GM12864 (cell line): ENCODE results near the gene RCOR3.

Experiments
- DNase-seq: peaks from one replicate; pipeline ENCODE4 v3.0.0-alpha.2; 2011; ENCODE audit warnings: low read depth
- H3K4me3 ChIP-seq: 2 replicates; pipeline ENCODE4 v1.5.1; 2011; ENCODE audit warnings: mild to moderate bottlenecking, low read depth, low read length, control low read depth
- TF ChIP-seq, protein P1 (sequence below): IDR thresholded peaks from 2 replicates; pipeline ENCODE4 v1.5.1; 2011; ENCODE audit warnings: low read depth, mild to moderate bottlenecking, moderate library complexity, low read length, control low read depth, inconsistent platforms; ENCODE audit errors: missing control alignments

The RCOR3 gene

GRCh38 chr1:211333906-211334305 is 74.7 kb downstream of the RCOR3 start:
- TF ChIP-seq, protein P1, sequence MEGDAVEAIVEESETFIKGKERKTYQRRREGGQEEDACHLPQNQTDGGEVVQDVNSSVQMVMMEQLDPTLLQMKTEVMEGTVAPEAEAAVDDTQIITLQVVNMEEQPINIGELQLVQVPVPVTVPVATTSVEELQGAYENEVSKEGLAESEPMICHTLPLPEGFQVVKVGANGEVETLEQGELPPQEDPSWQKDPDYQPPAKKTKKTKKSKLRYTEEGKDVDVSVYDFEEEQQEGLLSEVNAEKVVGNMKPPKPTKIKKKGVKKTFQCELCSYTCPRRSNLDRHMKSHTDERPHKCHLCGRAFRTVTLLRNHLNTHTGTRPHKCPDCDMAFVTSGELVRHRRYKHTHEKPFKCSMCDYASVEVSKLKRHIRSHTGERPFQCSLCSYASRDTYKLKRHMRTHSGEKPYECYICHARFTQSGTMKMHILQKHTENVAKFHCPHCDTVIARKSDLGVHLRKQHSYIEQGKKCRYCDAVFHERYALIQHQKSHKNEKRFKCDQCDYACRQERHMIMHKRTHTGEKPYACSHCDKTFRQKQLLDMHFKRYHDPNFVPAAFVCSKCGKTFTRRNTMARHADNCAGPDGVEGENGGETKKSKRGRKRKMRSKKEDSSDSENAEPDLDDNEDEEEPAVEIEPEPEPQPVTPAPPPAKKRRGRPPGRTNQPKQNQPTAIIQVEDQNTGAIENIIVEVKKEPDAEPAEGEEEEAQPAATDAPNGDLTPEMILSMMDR, result no peak
- no peak overlapping the region for H3K4me3 ChIP-seq
- DNase-seq, result no peak

DNA sequence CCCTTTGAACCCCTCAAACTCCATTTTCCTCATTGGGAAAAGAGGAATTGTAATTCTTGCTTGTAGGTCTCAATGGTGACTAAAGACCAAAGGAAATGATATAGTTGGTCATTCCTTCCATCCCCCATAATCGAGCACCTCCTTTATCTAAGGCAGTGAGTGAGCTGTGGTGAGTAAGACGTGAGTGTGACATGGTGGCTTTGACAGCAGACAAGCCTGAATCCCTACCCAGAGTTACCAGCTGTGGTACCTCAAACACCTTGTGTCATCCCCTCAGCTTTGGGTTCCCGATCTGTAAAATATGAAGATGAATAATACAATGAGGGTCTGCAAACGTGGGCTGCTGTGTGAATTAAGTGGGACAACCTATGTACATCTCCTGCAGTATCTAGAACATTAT is 75.8 kb downstream of the RCOR3 start:
- TF ChIP-seq, protein P1, result no peak
- H3K4me3 ChIP-seq, result no peak overlapping the region; the same call in 1 of the 2 replicates
- DNase-seq, result no peak

DNA sequence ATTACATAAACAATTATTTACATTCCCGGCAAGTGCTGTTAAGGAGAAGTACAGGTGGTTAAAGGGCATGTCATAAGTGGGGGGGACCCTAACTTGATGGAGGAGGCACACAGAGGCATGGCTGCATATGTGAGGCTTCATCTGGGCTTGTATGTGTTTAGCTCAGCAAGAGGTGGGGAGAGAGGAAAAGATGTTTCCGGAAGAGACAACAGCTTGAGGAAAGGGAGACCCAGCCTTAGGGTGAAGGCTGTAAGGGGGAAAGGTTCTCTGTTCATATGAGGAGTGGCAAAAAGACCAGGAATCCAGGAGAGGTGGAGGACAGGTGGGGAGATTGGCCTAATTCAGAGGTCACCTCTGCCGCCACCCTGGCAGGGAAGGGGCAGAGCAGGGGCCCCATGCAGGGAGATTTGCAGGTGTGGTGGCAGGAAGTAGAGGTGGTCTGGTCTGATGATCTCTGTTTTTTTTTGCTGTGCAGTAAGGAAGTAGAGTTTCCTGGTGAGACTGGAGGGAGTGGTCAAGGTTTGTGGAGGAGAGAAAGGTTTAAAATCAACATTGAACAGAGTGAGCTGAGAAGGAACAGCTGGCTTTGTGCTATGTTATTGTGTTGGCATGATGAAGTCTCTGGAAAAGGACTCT is 76.5 kb downstream of the RCOR3 start:
- DNase-seq, result no peak
- TF ChIP-seq, protein P1, result no peak
- H3K4me3 ChIP-seq, result peak overlapping the region; percentile 20

- TF ChIP-seq, protein P1, result no peak
These were observed 77.0 kb downstream of the RCOR3 start for GRCh38 chr1:211336161-211336560.

GRCh38 chr1:211336775-211337174 is 77.6 kb downstream of the RCOR3 start:
- TF ChIP-seq, protein P1, result no peak
- no peak for DNase-seq
- no peak overlapping the region for H3K4me3 ChIP-seq

More at GRCh38 chr1:211336161-211336560, 77.0 kb downstream of the RCOR3 start:
- H3K4me3 ChIP-seq, result no peak overlapping the region
- no peak for DNase-seq

DNA sequence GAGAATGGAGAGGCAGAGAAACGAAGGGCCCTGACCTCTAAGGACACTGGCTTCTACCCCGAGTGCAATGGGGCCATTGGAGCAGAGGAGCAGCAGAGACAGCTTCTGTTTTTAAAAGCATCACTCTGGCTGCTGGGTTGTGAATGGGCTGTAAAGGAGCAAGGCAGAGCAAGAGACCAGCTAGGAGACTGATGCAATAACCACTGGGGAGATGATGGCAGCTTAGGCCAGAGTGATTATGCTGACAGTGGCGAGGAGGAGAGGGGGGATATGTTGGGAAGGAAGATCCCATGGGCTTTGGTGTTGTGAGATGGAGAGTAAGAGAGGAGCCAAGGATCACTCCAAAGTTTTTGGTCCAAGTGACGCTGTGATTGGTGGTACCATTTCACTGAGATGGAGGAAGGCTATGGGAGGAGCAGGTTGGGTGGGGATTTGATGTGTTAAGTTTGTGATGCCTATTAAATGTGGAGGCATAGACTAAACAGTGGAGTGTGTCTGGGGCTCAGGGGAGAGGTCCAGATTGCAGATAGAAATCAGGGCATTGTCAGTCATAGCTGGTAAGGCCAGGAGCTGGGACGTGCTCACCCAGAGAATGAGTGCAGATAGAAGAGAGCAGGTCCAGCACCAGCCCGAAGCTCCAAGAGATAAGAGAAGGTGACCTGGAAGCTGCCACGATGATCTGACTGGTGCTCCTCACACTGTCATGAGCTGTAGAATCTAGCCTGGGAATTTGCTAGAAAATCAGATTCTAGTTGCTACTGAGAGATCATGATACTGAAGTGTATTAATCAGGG is 78.5 kb downstream of the RCOR3 start:
- no peak for DNase-seq
- H3K4me3 ChIP-seq, result no peak overlapping the region
- TF ChIP-seq, protein P1, result no peak
